ENCODE measurements around the gene PRKCE. TPM values are rescaled to one million over a fixed set of nuclear protein-coding genes. Genes with fewer than 3 reads are reported as not detected.

The PRKCE gene
- total RNA-seq, 1 experiment from 2014 or later: 2.4 TPM

DNA sequence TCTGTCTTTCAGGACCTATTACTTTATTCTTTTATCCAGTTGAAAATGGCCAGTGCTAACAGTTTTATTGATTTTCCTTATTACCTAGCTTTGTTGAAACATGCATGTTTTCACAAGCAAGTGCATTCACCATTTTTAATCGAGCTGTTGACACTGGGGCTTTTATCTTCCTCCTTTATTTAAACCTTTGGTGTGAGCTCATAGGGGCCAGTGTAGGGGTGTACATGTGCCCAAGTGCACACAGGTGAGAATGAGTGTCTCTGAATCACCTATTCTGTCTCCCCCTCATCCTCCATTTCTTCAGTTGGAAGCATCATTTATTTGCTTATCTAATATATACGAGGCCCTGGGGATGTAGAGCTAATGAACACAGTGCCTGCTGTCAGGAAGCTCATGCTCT lies 199.1 kb downstream of the PRKCE start:
- POLR2A ChIA-PET (ENCODE audit: low non-redundant PET): no interaction called here
- no peaks in the 10 kb centered on the region for H3K9me3 ChIP-seq (ENCODE audit: low read depth, low read length, poor library complexity, severe bottlenecking)
- intact Hi-C loops (cut with micrococcal nuclease; ENCODE audit: unreplicated experiment): no loop called here
- DNase-seq (ENCODE audit: low spot score): no peak
- H3K36me3 ChIP-seq (ENCODE audit: insufficient read depth, low read length, poor library complexity, severe bottlenecking): no peaks in the 10 kb centered on the region
- H3K4me1 ChIP-seq (ENCODE audit: insufficient read depth, low read length, poor library complexity, severe bottlenecking): peaks cover 4% of the 10 kb centered on the region
- H3K27ac ChIP-seq (ENCODE audit: low read depth, low read length, poor library complexity, severe bottlenecking): no peak overlapping the region
- CTCF ChIA-PET: no interaction called here
- BruUV-seq (replicated peaks): no TSS peak
- no peak overlapping the region for H3K4me3 ChIP-seq (ENCODE audit: low read depth, low read length, poor library complexity, severe bottlenecking)
- no peaks in the 10 kb centered on the region for H3K27me3 ChIP-seq (replicated peaks; ENCODE audit: insufficient read depth, low read depth, low read length, poor library complexity)
- TF ChIP-seq EZH2 (IDR thresholded peaks at IDR 0.05; ENCODE audit: borderline replicate concordance, low read depth, low read length, poor library complexity, severe bottlenecking): no peak
- TF ChIP-seq, protein P1, sequence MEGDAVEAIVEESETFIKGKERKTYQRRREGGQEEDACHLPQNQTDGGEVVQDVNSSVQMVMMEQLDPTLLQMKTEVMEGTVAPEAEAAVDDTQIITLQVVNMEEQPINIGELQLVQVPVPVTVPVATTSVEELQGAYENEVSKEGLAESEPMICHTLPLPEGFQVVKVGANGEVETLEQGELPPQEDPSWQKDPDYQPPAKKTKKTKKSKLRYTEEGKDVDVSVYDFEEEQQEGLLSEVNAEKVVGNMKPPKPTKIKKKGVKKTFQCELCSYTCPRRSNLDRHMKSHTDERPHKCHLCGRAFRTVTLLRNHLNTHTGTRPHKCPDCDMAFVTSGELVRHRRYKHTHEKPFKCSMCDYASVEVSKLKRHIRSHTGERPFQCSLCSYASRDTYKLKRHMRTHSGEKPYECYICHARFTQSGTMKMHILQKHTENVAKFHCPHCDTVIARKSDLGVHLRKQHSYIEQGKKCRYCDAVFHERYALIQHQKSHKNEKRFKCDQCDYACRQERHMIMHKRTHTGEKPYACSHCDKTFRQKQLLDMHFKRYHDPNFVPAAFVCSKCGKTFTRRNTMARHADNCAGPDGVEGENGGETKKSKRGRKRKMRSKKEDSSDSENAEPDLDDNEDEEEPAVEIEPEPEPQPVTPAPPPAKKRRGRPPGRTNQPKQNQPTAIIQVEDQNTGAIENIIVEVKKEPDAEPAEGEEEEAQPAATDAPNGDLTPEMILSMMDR (conservative IDR thresholded peaks at IDR 0.05; ENCODE audit: low read depth, low read length): no peak

DNA sequence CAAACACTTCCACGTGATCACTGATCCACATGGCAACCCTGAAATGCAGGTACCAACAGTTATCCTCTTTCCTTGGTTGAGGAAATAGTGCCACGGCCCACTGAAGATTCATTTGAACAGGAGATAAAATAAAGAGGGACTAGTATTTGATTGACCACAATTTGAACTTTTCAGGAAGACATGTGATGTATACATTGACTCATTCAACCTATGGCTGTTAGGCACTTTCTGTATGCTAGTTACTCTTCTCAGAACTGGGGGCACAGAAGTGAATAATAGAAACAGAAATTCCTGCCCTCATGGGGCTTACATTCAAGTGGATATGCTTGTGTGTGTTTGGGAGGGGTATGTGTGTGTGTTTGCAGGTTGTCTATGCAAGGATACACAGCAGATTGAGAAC lies 199.6 kb downstream of the PRKCE start:
- TF ChIP-seq EZH2 (IDR thresholded peaks at IDR 0.05; ENCODE audit: borderline replicate concordance, low read depth, low read length, poor library complexity, severe bottlenecking): no peak
- TF ChIP-seq, protein P1 (conservative IDR thresholded peaks at IDR 0.05; ENCODE audit: low read depth, low read length): no peak
- no TSS peak for BruUV-seq (replicated peaks)
- H3K36me3 ChIP-seq (ENCODE audit: insufficient read depth, low read length, poor library complexity, severe bottlenecking): no peaks in the 10 kb centered on the region
- intact Hi-C loops (cut with micrococcal nuclease; ENCODE audit: unreplicated experiment): no loop called here
- no peaks in the 10 kb centered on the region for H3K9me3 ChIP-seq (ENCODE audit: low read depth, low read length, poor library complexity, severe bottlenecking)
- H3K4me3 ChIP-seq (ENCODE audit: low read depth, low read length, poor library complexity, severe bottlenecking): no peak overlapping the region
- no peak overlapping the region for H3K27ac ChIP-seq (ENCODE audit: low read depth, low read length, poor library complexity, severe bottlenecking)
- H3K4me1 ChIP-seq (ENCODE audit: insufficient read depth, low read length, poor library complexity, severe bottlenecking): peaks cover 4% of the 10 kb centered on the region
- ChIA-PET CTCF (no interaction called here), POLR2A (ENCODE audit: low non-redundant PET) (no interaction called here)
- no peak for DNase-seq (ENCODE audit: low spot score)
- H3K27me3 ChIP-seq (replicated peaks; ENCODE audit: insufficient read depth, low read depth, low read length, poor library complexity): no peaks in the 10 kb centered on the region

DNA sequence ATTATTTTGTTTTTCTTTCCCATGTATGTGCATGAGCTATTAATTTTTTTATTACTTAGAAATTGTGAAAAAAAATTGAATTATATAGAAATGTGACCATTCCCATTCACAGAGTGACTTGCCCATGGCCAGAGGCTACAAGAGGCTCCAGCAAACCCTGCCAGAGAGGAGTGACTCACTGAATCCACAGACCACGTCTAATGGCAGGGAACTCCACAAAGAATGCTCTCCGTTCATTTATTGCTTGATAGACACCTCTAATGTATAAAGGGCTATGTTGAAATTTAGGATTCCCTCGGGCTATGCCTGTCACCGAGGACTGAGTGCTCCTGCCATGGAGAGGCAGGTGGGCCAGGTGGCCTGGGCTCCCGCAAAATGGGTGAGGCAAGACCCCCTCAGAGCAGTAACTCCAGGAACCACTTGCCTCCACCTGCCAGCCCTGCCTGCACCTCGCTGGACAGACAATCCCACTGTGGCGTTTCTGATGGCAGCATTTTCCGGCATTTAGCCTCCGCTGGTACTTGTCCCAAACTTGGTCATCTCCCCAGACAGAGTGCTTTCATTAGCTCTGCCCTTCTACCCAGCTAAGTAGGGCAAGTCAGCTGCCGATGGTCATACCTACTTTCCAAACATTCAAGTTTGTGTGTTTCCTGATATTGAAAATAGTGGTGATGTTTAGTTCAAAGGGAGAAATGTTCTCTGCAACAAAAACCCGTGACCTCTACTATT lies 200.3 kb downstream of the PRKCE start:
- DNase-seq (ENCODE audit: low spot score): no peak
- no TSS peak for BruUV-seq (replicated peaks)
- CTCF ChIA-PET: no interaction called here
- Histone ChIP-seq H3K36me3 (ENCODE audit: insufficient read depth, low read length, poor library complexity, severe bottlenecking) (no peaks in the 10 kb centered on the region), H3K4me3 (ENCODE audit: low read depth, low read length, poor library complexity, severe bottlenecking) (no peak overlapping the region), H3K9me3 (ENCODE audit: low read depth, low read length, poor library complexity, severe bottlenecking) (no peaks in the 10 kb centered on the region), H3K27me3 (replicated peaks; ENCODE audit: insufficient read depth, low read depth, low read length, poor library complexity) (no peaks in the 10 kb centered on the region), H3K27ac (ENCODE audit: low read depth, low read length, poor library complexity, severe bottlenecking) (no peak overlapping the region), H3K4me1 (ENCODE audit: insufficient read depth, low read length, poor library complexity, severe bottlenecking) (peaks cover 4% of the 10 kb centered on the region)
- intact Hi-C loops (cut with micrococcal nuclease; ENCODE audit: unreplicated experiment): no loop called here
- POLR2A ChIA-PET (ENCODE audit: low non-redundant PET): no interaction called here
- TF ChIP-seq EZH2 (IDR thresholded peaks at IDR 0.05; ENCODE audit: borderline replicate concordance, low read depth, low read length, poor library complexity, severe bottlenecking): no peak
- TF ChIP-seq, protein P1 (conservative IDR thresholded peaks at IDR 0.05; ENCODE audit: low read depth, low read length): no peak
